ENCODE results near the gene PTH2.
"Not testable (repeated sequence)": the region's sequence is repeated elsewhere in the genome, so short reads cannot be mapped to it uniquely, and the experiment has no call there.

PTH2 gene

GRCh38 chr19:49423071-49423984, at the start of gene PTH2:
TSS of gene PTH2 (minus strand) at chr19:49423441. CDS start at chr19:49423339, 102 bp downstream.
- no peak for DNase-seq (ENCODE audit: low read depth in 2 of 2)

- no peak for DNase-seq (ENCODE audit: low read depth in 2 of 2)
These were observed 49.7 kb upstream of the PTH2 start for GRCh38 chr19:49472936-49473335.

DNA sequence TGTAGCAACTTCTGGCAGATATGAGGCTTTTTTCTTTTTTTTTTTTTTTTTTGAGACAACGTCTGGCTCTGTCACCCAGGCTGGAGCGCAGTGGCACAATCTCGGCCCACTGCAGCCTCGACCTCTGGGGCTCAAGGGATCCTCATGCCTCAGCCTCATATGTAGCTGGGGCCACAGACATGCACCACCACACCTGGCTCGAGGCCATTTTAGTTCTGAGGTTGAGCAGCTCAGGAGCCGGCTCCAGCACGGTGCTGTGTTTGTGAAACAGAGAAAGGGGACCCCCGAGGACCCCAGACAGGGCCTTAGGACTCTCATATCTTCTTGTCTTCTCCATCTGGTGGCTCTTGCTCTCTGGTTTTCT, 47.4 kb upstream of the PTH2 start:
- DNase-seq (ENCODE audit: low read depth in 2 of 2), result no peak

DNA sequence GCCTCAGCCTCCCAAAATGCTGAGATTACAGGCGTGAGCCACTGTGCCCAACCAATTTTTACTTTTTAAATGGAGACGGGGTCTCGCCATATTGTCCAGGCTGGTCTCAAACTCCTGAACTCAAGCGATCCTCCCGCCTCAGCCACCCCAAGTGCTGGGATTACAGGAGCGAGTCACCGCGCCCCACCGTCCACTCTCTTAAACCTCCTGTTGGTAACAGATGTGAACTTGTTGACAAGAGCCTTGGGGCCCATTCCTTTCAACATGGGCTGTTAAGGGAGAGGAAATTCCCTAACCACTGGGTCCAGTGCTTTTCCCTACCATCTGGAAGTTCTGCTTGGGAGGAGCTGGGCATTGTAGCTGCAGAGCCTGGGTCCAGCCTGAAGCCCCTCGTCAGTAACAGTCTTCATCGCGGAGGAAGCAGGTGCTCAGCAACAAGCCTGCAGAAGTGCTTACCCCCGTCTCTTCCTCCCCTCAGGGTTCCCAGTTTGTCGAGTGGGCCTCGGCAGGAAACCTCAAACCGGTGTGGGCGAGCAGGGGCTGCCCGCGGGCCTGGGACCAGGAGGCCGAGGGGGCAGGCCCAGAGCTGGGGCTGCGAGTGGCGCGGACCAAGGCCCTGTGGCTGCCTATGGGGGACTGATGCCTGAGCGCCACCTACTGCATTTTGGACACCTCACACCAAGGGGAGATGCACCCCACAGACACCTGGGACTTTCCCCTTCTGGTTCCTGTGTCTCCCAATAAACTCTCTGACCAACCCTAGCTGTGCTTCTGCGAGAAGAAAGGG, 46.8 kb upstream of the PTH2 start:
- peak in 1 of 2 donors; percentile 42 for DNase-seq (ENCODE audit: low read depth in 2 of 2)

DNA sequence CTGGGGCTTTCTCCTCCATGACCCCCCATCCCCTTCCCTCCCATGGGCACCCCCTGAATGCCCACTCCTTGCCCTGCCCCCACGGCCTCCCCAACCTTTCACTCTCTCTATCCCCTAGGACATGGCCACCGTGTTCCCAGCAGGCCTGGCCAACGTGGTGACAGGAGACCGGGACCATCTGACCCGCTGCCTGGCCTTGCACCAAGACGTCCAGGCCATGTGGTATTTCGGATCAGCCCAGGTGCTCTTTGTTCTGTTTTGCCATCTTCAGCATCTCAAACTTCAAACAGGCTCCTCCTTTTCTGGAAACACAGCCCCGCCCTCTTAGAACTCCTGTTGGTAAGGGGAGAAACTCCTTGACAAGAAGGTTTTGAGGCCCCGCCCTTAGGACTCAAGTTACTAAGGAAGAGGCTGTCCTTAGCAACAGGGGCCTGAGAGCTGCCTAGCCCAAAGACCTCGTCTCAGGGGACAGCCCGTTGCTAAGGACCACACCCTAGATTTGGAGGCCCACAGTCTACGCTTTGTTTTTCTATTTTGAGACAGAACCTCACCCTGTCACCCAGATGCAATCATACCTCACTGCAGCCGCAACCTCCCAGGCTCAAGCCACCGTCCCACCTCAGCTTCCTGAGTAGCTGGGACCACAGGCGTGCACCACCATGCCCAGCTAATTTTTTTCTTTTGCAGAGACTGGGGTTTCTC, 45.7 kb upstream of the PTH2 start:
- DNase-seq (ENCODE audit: low read depth in 2 of 2), result peak in 1 of 2 donors; percentile 83

- DNase-seq (ENCODE audit: low read depth in 2 of 2), result no peak
These were observed 45.0 kb upstream of the PTH2 start for GRCh38 chr19:49468199-49468598.

GRCh38 chr19:49465371-49465770, 42.1 kb upstream of the PTH2 start:
- DNase-seq (ENCODE audit: low read depth in 2 of 2), result no peak

- DNase-seq (ENCODE audit: low read depth in 2 of 2), result no peak
These were observed 40.9 kb upstream of the PTH2 start for GRCh38 chr19:49463960-49464740.

- DNase-seq (ENCODE audit: low read depth in 2 of 2), result no peak
These were observed 39.3 kb upstream of the PTH2 start for GRCh38 chr19:49462492-49462891.

GRCh38 chr19:49461656-49462055, 38.4 kb upstream of the PTH2 start:
- DNase-seq (ENCODE audit: low read depth in 2 of 2), result no peak

GRCh38 chr19:49461130-49461529, 37.9 kb upstream of the PTH2 start:
- not testable (repeated sequence) for DNase-seq (ENCODE audit: low read depth in 2 of 2)

- DNase-seq (ENCODE audit: low read depth in 2 of 2), result no peak
These were observed 36.1 kb upstream of the PTH2 start for GRCh38 chr19:49459388-49459787.

GRCh38 chr19:49458567-49458903, 35.3 kb upstream of the PTH2 start:
- no peak for DNase-seq (ENCODE audit: low read depth in 2 of 2)

- DNase-seq (ENCODE audit: low read depth in 2 of 2), result no peak
These were observed 33.1 kb upstream of the PTH2 start for GRCh38 chr19:49456326-49456725.

DNA sequence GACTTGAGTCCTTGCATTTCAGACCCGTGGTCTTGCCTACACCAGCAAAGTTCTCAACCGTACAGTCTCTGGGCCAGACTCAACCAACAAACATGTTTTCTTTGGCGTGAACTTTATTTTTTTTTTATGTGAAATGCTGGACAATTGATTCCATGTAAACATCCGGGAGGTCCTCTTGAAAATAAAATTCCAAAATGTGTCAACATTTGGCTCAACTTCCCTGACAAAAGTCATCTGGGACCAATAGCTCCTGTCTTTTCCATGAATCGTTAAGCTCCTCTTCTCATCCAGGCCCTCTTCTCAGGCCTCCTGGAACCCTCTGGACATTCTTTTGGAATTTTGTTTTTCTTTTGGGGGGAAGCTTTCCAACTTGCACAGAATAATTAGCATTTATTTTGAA, 32.5 kb upstream of the PTH2 start:
- no peak for DNase-seq (ENCODE audit: low read depth in 2 of 2)

DNA sequence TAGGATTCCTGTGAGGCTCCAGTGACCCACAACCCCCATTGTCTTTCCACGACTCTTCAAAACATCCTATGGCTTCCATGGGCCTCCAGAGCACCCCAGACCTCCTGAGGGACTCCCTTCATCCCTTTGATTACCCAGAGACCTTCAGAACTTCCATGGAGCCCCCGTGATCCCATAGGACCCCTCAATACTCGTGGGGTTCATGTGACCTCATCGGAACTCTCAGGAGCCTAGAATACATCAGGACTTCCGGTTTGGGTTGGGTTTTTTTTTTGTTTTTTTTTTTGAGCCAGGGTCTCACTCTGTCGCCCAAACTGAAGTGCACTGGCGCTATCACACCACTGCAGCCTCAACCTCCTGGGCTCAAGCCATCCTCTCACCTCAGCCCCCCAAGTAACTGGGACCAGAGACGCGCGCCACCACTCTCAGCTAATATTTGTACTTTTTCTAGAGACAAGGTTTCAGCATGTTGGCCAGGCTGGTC, 30.6 kb upstream of the PTH2 start:
- no peak for DNase-seq (ENCODE audit: low read depth in 2 of 2)

GRCh38 chr19:49453013-49453756, 29.9 kb upstream of the PTH2 start, which contains the start of gene ALDH16A1:
TSS of gene ALDH16A1 (plus strand) at chr19:49453225. CDS start at chr19:49453332, 107 bp downstream.
- DNase-seq (ENCODE audit: low read depth in 2 of 2), result peak; percentile 91 to 95

DNA sequence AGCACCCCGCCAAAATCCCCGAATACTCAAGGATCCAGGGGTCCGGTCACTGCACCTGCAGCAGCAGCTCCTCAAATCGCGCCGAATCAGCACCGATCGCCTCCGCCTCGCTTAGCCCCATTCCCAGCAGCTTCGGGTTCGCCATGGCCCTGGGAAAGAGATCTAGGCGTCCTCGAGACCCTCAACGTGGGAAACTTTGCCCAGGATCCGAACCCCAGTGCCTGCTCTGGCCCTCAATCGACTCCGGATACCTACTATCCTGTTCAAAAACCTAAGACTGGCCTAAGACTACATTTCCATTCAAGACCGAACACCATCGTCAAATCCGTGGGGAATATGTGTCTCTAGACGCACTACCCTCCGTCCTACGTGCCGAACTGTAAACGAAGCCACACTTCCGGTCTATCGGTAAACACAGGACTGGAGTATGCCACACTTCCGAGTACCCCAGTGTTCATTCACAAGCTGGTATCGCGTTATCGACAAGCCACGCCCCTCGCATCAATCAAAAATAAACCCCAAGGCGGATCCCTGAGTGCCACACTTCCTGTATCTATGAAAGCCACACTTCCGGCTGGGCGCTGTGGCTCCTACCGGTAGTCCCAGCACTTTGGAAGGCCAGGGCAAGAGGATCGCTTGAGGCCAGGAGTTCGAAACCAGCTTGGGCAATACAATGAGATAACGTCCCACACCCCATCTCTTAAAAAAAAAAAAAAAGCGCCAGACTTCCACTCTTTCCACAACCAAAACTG, 28.4 kb upstream of the PTH2 start, which contains the start of gene PIH1D1:
TSS of gene PIH1D1 (minus strand) at position 385 of the 752 bp plus-strand sequence. CDS start at position 145, 240 bp downstream.
- DNase-seq (ENCODE audit: low read depth in 2 of 2), result peak; percentile 80 to 89

GRCh38 chr19:49450405-49450804, 27.2 kb upstream of the PTH2 start:
- DNase-seq (ENCODE audit: low read depth in 2 of 2), result no peak

- DNase-seq (ENCODE audit: low read depth in 2 of 2), result no peak
These were observed 25.2 kb upstream of the PTH2 start for GRCh38 chr19:49448432-49448786.
